HG02610 (cell line): ENCODE measurements around the gene SPAG16.

ENCODE experiments used
- ATAC-seq: cut with Tn5 transposase; IDR thresholded peaks from one replicate; pipeline ENCODE4 v1.9.1; 2021; ENCODE audit warnings: mild to moderate bottlenecking, moderate library complexity; ENCODE audit not compliant: unreplicated experiment

Gene SPAG16

DNA sequence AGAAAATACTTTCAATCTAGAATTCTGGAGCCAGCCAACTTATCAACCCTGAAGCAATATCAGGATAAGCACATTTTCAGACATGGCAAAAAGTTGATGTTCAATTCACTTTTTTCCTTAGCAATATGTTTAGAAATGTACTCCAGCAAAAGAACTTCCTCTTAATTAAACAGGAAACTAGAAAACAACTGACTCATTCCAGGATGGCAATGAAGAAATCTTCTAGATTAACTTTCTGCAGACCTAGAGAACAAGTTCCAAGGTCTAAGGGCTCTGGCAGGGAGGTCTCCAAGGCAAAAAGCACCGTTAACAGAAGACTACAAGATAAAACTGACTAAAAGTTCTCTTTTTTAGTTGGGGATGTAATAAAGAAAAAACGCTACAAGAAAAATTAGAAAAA is 1057.4 kb downstream of the SPAG16 start:
- ATAC-seq: no peak

GRCh38 chr2:214358506-214358905 is 1074.2 kb downstream of the SPAG16 start:
- ATAC-seq: no peak

DNA sequence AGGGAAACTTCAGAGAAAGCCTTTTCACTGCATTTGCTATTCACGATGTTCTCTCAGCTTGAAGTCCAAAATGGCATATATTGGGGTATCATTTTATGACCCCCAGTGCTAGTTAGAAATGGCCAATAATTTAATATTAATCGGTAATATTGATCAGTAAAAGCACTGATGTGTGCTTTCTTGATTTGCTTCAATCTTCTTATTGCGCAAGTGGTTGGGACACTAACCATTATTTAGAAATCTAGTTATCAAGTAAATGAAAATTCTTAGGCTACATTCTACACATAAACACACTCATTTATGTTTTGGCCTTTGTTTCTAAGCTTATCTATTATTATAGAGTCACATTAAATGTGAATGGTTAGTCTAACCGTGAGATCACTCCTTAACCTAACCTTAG is 1076.9 kb downstream of the SPAG16 start:
- no peak for ATAC-seq

DNA sequence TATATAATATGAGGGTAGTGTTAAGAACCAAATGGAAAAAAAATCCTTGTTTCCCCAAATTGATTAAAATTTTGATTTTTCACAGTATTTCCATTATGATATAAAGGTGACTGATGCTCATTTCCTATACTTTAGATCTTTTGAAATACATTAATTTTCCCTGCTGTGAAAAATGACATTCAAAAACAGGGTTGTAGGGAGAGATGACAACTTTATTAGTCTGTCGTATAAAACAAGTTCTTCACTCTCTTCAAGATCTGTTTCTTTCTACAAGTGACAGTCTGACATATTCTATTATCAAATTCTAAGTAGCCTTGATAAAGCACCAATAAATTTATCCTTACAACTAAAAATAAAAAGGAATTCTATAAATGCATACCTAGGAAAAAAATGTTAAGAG is 1081.3 kb downstream of the SPAG16 start:
- ATAC-seq: no peak

DNA sequence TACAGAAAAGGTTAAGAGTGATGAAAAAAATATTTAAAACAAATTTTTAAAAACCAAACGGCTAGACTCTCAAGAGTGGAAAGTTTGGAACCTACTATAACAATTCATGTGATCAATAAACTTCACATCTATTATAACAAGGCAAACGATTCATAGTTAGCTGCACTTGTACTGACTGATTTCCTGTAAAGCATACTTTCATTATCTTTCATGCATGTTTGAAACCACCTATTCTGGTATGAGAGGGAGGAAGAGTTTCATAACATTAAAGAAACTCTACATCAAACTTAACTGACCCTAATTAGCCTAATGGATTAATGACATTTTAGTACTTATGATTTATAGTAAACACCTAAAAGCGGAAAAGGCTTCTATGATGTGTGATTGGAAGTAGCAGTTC is 1082.9 kb downstream of the SPAG16 start:
- ATAC-seq: no peak

DNA sequence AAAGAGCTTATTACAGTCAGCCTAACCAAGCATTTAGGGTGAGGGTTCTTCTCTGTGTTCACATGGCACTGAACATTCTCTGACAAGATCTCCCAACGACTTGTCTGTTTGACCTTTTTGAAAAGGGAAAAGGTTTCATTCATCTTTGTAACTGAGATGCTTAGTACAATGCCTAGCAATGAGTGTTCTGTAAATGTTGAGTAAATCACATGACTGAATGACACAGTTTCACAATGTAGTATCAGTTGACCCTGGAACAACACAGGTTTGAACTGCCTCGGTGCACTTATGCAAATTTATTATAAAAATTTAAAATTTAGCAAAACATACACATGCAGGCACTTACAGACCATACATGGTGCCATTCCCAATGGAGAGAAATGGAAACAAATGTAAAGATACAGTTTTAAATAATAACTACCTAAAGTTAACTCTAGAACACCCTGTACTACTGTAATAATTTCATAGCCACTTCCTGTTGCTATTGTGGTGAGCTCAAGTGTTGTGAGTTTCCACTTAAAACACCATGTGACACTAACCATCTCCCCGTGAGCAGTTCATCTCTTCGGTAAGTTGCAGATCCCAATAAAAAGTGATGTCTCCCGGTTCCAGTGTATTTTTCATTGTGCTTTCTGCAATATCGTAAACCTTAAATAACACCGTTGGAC is 1092.5 kb downstream of the SPAG16 start:
- no peak for ATAC-seq

DNA sequence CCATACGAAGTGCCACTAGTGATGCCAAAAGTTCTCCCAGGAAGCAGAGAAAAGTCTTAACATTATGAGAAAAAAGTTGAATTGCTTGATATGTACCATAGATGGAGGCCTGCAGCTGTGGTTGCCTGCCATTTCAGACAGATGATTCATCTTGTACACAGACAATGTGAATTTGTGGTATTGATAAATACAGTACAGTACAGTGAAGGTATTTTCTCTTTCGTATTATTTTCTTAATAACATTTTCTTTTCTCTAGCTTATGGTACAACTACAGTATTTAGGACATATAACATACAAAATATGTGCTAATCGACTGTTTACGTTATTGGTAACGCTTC is 1093.0 kb downstream of the SPAG16 start:
- no peak for ATAC-seq

GRCh38 chr2:214378455-214379103 is 1094.3 kb downstream of the SPAG16 start:
- no peak for ATAC-seq

DNA sequence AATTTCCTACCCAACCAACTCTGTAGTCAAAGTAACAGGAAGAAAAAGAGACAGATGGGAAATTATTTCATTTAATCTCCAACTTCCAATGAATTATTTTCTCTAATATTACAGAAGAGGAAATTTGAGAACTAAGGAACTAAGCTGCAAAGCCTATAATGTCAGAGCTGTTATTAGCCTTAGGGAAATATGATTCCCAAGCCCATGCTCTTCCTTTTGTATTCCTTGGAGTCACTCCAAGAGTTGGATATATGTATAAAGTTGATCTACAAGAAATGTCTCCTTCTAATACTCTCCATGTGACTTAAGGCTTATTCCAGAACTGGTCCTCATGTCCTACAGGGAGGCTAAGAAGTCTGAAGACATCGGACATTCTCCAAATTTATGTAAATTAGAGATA is 1095.0 kb downstream of the SPAG16 start:
- ATAC-seq: no peak

DNA sequence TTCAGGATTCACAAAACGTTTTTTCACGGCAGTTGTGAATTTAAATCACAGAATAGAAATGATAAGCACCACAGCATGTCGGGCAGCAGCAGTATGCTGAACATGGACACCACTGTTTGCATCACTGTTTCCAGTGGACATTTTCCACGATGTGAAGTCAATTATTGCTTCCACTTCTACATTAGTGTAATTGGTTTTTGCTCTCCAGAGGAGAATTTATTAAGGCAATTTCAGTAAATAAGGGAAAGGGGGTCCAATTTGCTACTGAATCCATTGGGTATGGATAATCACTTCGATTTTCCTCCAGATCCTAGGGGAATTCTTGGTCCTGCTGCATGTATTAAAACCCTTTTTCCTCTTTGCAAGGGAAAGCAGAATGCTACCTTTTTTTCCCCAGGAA is 1096.4 kb downstream of the SPAG16 start:
- ATAC-seq: no peak

- ATAC-seq: no peak
These were observed 1098.0 kb downstream of the SPAG16 start for GRCh38 chr2:214382229-214382628.

- ATAC-seq: no peak
These were observed 1102.5 kb downstream of the SPAG16 start for GRCh38 chr2:214386720-214387119.

DNA sequence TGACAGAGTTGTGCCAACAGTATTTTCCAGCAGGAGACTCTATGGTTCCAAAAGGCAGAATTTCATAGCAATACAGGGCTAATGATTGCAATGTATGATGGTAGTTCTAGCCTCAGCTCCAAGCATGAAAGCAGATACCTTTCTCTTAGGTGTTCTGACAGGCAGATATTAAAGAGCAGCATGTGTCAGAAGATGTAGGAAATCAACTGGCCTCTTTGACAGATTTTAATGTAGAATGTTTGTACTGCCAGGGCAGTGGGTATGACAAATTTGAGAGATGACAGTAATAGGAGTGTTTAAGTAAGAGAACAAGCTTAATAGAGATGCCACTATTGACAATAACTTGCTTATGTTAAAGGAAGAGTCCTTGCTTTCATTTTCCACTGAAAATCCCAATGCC is 1105.1 kb downstream of the SPAG16 start:
- no peak for ATAC-seq

DNA sequence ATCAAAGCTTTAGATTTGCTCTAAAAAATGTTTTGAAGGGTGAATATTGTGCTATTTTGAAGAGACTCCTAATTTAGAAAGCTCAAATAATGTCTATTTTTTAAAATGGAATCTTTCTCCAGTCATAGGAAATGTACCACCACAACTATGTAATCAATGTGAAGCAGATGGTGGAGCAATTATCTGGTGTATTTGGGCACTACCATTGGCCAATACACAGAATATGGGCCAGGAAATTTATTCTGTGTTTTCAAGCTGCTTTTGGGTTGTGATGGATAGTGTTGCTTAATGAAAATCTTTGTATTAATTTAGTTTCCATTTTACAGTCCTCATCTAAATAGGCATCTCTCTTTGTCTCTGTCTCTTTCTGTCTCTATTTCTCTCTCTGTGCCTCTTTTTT is 1109.5 kb downstream of the SPAG16 start:
- ATAC-seq: no peak

- no peak for ATAC-seq
These were observed 1110.8 kb downstream of the SPAG16 start for GRCh38 chr2:214395040-214395439.

- ATAC-seq: no peak
These were observed 1117.3 kb downstream of the SPAG16 start for GRCh38 chr2:214401580-214401979.

DNA sequence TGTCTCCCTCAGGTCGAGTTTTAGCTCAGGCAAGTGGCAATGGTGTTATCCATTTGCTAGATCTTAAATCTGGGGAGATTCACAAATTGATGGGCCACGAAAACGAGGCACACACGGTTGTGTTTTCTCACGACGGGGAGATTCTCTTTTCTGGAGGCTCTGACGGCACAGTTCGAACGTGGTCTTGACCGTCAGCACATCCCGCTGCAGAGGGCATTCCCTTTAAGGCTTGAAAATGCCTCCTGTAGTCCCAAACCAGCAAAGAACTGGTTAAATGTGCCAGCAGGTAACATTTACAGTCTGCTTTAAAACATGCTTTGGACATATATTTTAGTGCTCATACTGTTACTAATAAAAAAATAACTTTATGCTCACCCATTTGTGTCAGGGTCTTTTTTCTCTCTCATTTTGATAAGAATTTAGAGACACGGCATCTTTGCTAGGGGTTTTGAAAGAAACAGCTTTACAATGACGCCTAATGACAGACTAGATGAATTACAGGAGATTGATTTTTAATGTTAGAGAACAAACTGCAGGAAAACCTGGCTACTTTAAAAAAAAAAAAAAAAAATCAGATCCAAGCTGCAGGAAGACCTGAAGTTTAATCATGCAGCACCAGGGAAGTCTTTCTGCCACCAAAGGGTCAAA is 1126.0 kb downstream of the SPAG16 start:
- ATAC-seq: no peak

DNA sequence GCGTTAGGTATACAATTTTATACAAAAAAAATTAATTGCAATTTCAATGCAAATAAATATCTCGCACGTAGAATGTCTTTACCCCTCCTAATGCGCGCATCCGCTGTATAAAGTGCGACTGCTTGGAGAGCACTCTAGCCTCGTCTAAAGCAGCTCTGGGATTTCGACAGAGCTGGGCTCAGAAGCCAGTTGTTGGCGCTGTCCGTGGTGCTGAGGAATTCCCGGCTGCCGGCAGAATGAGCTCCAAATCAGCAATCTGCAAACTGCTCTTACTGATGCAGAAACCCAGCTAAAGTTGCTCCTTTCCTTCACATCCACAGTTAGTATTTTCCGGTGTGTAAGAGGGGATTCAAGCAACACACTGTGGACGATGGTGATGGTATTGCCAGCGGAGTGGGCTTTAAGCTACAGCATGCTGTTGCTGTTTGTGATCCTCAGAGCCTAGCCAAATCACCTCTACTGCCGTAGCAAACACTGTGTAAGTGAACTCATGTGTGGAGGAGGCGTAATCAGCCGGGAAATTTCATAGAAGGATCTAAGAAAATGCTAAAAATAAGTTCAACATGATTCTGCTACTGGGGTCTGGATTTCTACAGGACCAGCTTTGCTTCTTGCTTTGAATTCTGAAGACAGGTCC is 1126.8 kb downstream of the SPAG16 start, which contains the start of gene VWC2L:
TSS of gene VWC2L (plus strand) at position 137 of the 637 bp plus-strand sequence. CDS start 3,140 bp downstream, outside the sequence.
- no peak for ATAC-seq

GRCh38 chr2:214412679-214413078 is 1128.4 kb downstream of the SPAG16 start:
- ATAC-seq: no peak

- no peak for ATAC-seq
These were observed 1152.2 kb downstream of the SPAG16 start for GRCh38 chr2:214436470-214436869.

DNA sequence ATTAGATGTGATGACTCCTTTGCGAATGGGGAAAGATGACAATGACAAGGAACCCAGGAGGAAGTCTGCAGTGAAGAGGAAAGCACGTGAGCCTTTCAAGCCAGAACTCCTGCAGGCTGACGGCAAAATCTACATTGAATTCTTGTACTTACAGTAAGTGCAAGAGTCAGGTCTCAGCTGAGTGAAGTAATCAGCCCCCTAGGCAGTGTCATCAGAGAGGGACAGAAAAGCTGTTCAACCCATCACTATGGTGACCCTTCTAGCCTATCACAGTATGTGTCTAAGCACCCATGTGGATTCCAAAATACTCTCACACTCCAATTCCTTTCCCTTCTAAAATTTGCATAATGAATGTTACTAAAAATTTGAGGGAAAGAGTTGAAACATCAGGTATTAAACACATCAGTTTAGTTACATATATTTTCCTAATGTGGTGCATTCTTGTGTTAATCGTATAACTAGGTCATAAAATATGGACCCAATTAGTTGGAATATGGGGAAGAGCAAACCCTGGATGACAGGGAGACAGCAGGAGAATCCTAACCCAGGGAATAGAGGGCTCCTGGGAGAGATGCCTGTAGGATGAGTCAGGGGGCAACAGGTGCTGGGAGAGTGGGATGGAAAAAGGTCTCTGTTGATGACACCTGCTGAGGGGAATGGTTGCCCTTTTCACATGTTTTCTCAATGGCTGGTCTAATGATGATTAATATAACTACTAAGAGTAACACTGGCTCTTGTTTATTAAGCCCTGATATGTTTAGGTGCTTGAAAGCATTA is 1166.0 kb downstream of the SPAG16 start:
- ATAC-seq: no peak
